H9 (cell line): ENCODE measurements around the gene GABBR2. TPM values are rescaled to one million over a fixed set of nuclear protein-coding genes. Genes with fewer than 3 reads are reported as not detected.

ENCODE experiments used
- DNase-seq: peaks from one replicate; pipeline ENCODE4 v3.0.0-alpha.2; 2017
- H2AFZ ChIP-seq: one replicate; pipeline ENCODE4 v1.6.1; 2013; ENCODE audit warnings: mild to moderate bottlenecking, low read length, control low read depth, moderate library complexity
- H2AK5ac ChIP-seq: 2 replicates; pipeline ENCODE4 v1.6.1; 2013; ENCODE audit warnings: low read length, control low read depth, mixed read lengths; ENCODE audit not compliant: insufficient read length
- H2BK120ac ChIP-seq: one replicate; pipeline ENCODE4 v1.6.1; 2013; ENCODE audit warnings: low read depth, mild to moderate bottlenecking, low read length, control low read depth, inconsistent platforms; ENCODE audit not compliant: poor library complexity, severe bottlenecking
- H2BK12ac ChIP-seq: 2 replicates; pipeline ENCODE4 v1.6.1; 2013; ENCODE audit warnings: low read length, control low read depth, mixed read lengths, low read depth; ENCODE audit not compliant: insufficient read length
- H2BK15ac ChIP-seq: 2 replicates; pipeline ENCODE4 v1.6.1; 2013; ENCODE audit warnings: low read depth, low read length, control low read depth
- H2BK20ac ChIP-seq: one replicate; pipeline ENCODE4 v1.6.1; 2013; ENCODE audit warnings: low read depth, mild to moderate bottlenecking, low read length, control low read depth, inconsistent platforms; ENCODE audit not compliant: poor library complexity, severe bottlenecking
- H2BK5ac ChIP-seq: 2 replicates; pipeline ENCODE4 v1.6.1; 2013; ENCODE audit warnings: low read length, control low read depth, mixed read lengths; ENCODE audit not compliant: insufficient read length
- H3K14ac ChIP-seq: 2 replicates; pipeline ENCODE4 v1.6.1; 2013; ENCODE audit warnings: low read length, control low read depth; ENCODE audit not compliant: insufficient read depth
- H3K18ac ChIP-seq: 2 replicates; pipeline ENCODE4 v1.6.1; 2013; ENCODE audit warnings: low read depth, mild to moderate bottlenecking, mixed read lengths, low read length, control low read depth; ENCODE audit not compliant: insufficient read length
- H3K23ac ChIP-seq: 2 replicates; pipeline ENCODE4 v1.6.1; 2013; ENCODE audit warnings: low read length, control low read depth, mixed read lengths, low read depth; ENCODE audit not compliant: insufficient read length
- H3K23me2 ChIP-seq: 2 replicates; pipeline ENCODE4 v1.6.1; 2013; ENCODE audit warnings: low read depth, mild to moderate bottlenecking, mixed read lengths, low read length, control low read depth; ENCODE audit not compliant: insufficient read length, poor library complexity, severe bottlenecking
- H3K27ac ChIP-seq: 2 replicates; pipeline ENCODE4 v1.5.1; 2013; ENCODE audit warnings: low read length, control low read depth, mixed read lengths, low read depth; ENCODE audit not compliant: insufficient read length
- H3K27me3 ChIP-seq: 2 replicates; pipeline ENCODE4 v1.6.1; 2013; ENCODE audit warnings: low read length, control low read depth, inconsistent platforms; ENCODE audit not compliant: insufficient read depth
- H3K4ac ChIP-seq: 2 replicates; pipeline ENCODE4 v1.6.1; 2013; ENCODE audit warnings: low read depth, mild to moderate bottlenecking, control low read depth, inconsistent platforms, low read length, moderate library complexity
- H3K4me1 ChIP-seq: 2 replicates; pipeline ENCODE4 v1.6.1; 2013; ENCODE audit warnings: low read length, control low read depth, inconsistent platforms; ENCODE audit not compliant: insufficient read depth
- H3K4me2 ChIP-seq: 2 replicates; pipeline ENCODE4 v1.6.1; 2013; ENCODE audit warnings: low read length, control low read depth, mixed read lengths; ENCODE audit not compliant: insufficient read length, insufficient read depth
- H3K56ac ChIP-seq: 2 replicates; pipeline ENCODE4 v1.6.1; 2013; ENCODE audit warnings: low read depth, mild to moderate bottlenecking, mixed read lengths, low read length, control low read depth; ENCODE audit not compliant: insufficient read length
- H3K79me1 ChIP-seq: 2 replicates; pipeline ENCODE4 v1.6.1; 2013; ENCODE audit warnings: low read depth, mild to moderate bottlenecking, moderate library complexity, low read length, control low read depth, inconsistent platforms; ENCODE audit not compliant: insufficient read depth, poor library complexity, severe bottlenecking
- H3K79me2 ChIP-seq: 2 replicates; pipeline ENCODE4 v1.6.1; 2013; ENCODE audit warnings: low read length, control low read depth, inconsistent platforms; ENCODE audit not compliant: insufficient read depth
- H3K9ac ChIP-seq: 2 replicates; pipeline ENCODE4 v1.6.1; 2013; ENCODE audit warnings: low read length, control low read depth, mixed read lengths; ENCODE audit not compliant: insufficient read length; ENCODE audit errors: extremely low read depth
- H3K9me3 ChIP-seq: one replicate; pipeline ENCODE4 v1.6.1; 2013; ENCODE audit warnings: low read depth, low read length, inconsistent platforms; ENCODE audit not compliant: control insufficient read depth
- H3T11ph ChIP-seq: one replicate; pipeline ENCODE4 v1.6.1; 2013; ENCODE audit warnings: mild to moderate bottlenecking, low read length, control low read depth, inconsistent platforms
- H4K20me1 ChIP-seq: one replicate; pipeline ENCODE4 v1.6.1; 2013; ENCODE audit not compliant: control insufficient read depth, insufficient read length, insufficient read depth
- H4K5ac ChIP-seq: 2 replicates; pipeline ENCODE4 v1.6.1; 2013; ENCODE audit warnings: low read depth, mild to moderate bottlenecking, mixed read lengths, low read length, control low read depth; ENCODE audit not compliant: insufficient read length
- H4K8ac ChIP-seq: replicated peaks from 2 replicates; pipeline ENCODE4 v1.6.1; 2013; ENCODE audit warnings: low read length, control low read depth, mixed read lengths, low read depth; ENCODE audit not compliant: insufficient read length
- H4K91ac ChIP-seq: 2 replicates; pipeline ENCODE4 v1.6.1; 2013; ENCODE audit warnings: low read depth, mild to moderate bottlenecking, moderate library complexity, mixed read lengths, low read length, control low read depth; ENCODE audit not compliant: insufficient read length
- H3K27ac Mint-ChIP-seq, 3 experiments: 2 replicates in 2 of 3; 3 replicates in 1 of 3; pipeline ENCODE4 v1.8.0; 2020 to 2021; ENCODE audit warnings: mixed read lengths in 3 of 3, mild to moderate bottlenecking in 1 of 3, moderate library complexity in 1 of 3
- H3K27me3 Mint-ChIP-seq: 2 replicates; pipeline ENCODE4 v1.8.0; 2021; ENCODE audit warnings: low read depth, mild to moderate bottlenecking, moderate library complexity, mixed read lengths
- H3K36me3 Mint-ChIP-seq, 3 experiments: 2 replicates in 2 of 3; 3 replicates in 1 of 3; pipeline ENCODE4 v1.8.0; 2020 to 2021; ENCODE audit warnings: low read depth in 3 of 3, mixed read lengths in 3 of 3; ENCODE audit not compliant: insufficient read depth in 1 of 3
- H3K4me1 Mint-ChIP-seq, 2 experiments: 2 replicates each; pipeline ENCODE4 v1.8.0; 2020; ENCODE audit warnings: mixed read lengths in 2 of 2
- H3K4me3 Mint-ChIP-seq, 2 experiments: 2 replicates in 1 of 2; 3 replicates in 1 of 2; pipeline ENCODE4 v1.8.0; 2020 to 2021; ENCODE audit warnings: mild to moderate bottlenecking in 2 of 2, mixed read lengths in 2 of 2, moderate library complexity in 1 of 2
- H3K9me3 Mint-ChIP-seq, 2 experiments: 2 replicates in 1 of 2; 3 replicates in 1 of 2; pipeline ENCODE4 v1.8.0; 2020; ENCODE audit warnings: mild to moderate bottlenecking in 2 of 2, mixed read lengths in 2 of 2, moderate library complexity in 1 of 2
- CTCF ChIP-seq: fragments of 200-600 bp; sonication (generic); conservative IDR thresholded peaks from 3 replicates; pipeline ENCODE4 v1.8.0; 2021; ENCODE audit warnings: antibody characterized with exemption, mild to moderate bottlenecking
- WGBS: extraction: QIAGEN DNeasy Blood & Tissue Kit; methylation state at CpG from one replicate; pipeline ENCODE4 v1.1.7; 2013; ENCODE audit warnings: missing lambda C conversion rate, low lambda C conversion rate, mixed read lengths; ENCODE audit not compliant: insufficient read length; ENCODE audit errors: extremely low coverage; 5-methylcytosine and 5-hydroxymethylcytosine counted together
- total RNA-seq: library from RNA; stranded (reverse); gene quantifications from 2 replicates; pipeline ENCODE4 v1.2.1, GENCODE V29; 2021

Gene GABBR2
- total RNA-seq, 1 experiment from 2014 or later = 0.66 TPM

- no peak overlapping the region for H2BK15ac ChIP-seq
- H2BK12ac ChIP-seq = no peak overlapping the region
- no peak overlapping the region for H2AFZ ChIP-seq
- no peaks in the 10 kb centered on the region for H3K27me3 ChIP-seq
- no peak for DNase-seq
- no peak overlapping the region for H3K9ac ChIP-seq
- H4K20me1 ChIP-seq = no peaks in the 10 kb centered on the region
- no peak overlapping the region for H3T11ph ChIP-seq
- TF ChIP-seq CTCF = no peak
- no peak overlapping the region for H2BK120ac ChIP-seq
- Mint-ChIP-seq H3K36me3 (no peaks in the 10 kb centered on the region), H3K4me1 (no peaks in the 10 kb centered on the region), H3K4me3 (no peak overlapping the region), H3K27ac (no peak overlapping the region), H3K9me3 (no peaks in the 10 kb centered on the region), H3K27me3 (no peaks in the 10 kb centered on the region)
- H3K18ac ChIP-seq = no peak overlapping the region
- no peaks in the 10 kb centered on the region for H3K79me1 ChIP-seq
- H4K8ac ChIP-seq = no peak overlapping the region
- H3K23ac ChIP-seq = no peak overlapping the region
- no peaks in the 10 kb centered on the region for H3K9me3 ChIP-seq
- WGBS = no CpG with 5 or more reads among the region's 7 CpGs
- H3K4me2 ChIP-seq = no peak overlapping the region
- H2BK20ac ChIP-seq = no peak overlapping the region
- no peak overlapping the region for H2AK5ac ChIP-seq
- H3K56ac ChIP-seq = no peak overlapping the region
- H2BK5ac ChIP-seq = no peak overlapping the region
- H3K4me1 ChIP-seq = no peaks in the 10 kb centered on the region
- H4K91ac ChIP-seq = no peak overlapping the region
- no peak overlapping the region for H3K27ac ChIP-seq
- no peak overlapping the region for H3K14ac ChIP-seq
- H4K5ac ChIP-seq = no peak overlapping the region
- H3K4ac ChIP-seq = no peak overlapping the region
- no peaks in the 10 kb centered on the region for H3K79me2 ChIP-seq
- H3K23me2 ChIP-seq = no peaks in the 10 kb centered on the region
Measured at GRCh38 chr9:98328141-98328540, 380.6 kb downstream of the GABBR2 start.
